T47D (cell line): Measurements from ENCODE around the gene CAP2.

Source experiments
- DNase-seq, 2 experiments: peaks; one replicate each; pipeline versions ENCODE4 v3.0.0 to v3.0.0-alpha.2; 2011 to 2012; ENCODE audit warnings: low read depth in 1 of 2, low spot score in 1 of 2
- JUND ChIP-seq: IDR thresholded peaks from 2 replicates; pipeline ENCODE4 v1.6.1; 2012; ENCODE audit warnings: low read depth
- in situ Hi-C: cut with HindIII; loops from 2 replicates; pipeline ENCODE4 v1.10.0; 2016; ENCODE audit warnings: low sequenced_read_pairs, low pct_unique_long_range_greater_than_20kb

The CAP2 gene, protein sequence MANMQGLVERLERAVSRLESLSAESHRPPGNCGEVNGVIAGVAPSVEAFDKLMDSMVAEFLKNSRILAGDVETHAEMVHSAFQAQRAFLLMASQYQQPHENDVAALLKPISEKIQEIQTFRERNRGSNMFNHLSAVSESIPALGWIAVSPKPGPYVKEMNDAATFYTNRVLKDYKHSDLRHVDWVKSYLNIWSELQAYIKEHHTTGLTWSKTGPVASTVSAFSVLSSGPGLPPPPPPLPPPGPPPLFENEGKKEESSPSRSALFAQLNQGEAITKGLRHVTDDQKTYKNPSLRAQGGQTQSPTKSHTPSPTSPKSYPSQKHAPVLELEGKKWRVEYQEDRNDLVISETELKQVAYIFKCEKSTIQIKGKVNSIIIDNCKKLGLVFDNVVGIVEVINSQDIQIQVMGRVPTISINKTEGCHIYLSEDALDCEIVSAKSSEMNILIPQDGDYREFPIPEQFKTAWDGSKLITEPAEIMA

DNA sequence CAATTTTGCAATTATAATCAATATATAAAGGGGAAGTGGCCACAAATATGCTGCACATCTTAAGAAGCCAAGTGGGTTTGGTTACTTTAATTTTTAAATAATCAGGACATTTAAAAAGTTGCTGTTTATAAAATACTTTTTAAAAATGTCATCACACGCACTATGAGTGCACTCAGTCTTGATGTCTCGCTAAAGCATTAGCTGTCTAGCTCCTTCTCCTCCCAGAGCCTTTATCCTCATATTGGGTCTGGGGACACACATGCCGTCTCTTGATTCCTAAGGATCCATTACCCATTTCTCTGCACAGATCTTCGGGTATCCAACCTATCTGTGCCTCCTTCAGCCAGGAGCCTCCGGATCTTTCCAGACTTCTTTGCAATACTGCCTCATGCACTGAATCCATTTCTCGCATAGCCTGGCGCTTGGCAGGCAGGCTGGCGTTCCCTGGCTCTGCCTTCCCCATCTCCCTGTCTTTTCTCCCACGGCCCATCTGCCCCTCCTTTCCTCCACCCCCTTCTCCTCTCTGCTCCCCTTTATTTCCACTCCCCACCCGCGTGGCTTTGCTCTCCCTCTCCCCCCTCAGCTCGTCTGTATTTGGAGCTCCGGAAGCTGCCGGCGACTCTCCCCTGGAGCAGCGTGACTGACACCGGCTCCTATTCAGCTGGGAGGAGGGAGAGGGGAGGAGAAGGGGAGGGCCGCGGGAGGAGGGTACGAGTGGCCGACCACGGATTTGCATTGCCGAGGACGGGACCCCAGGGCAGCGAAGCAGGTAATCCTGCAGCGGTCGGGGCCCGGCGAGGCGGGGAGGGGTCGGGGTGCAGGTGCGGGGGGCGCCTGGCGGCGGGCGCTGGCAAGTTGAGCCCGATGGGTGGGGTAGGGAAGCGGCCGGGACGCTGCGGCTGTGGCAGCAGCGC, at the start of gene CAP2:
Gene CAP2 (plus strand): TSS at position 618 of the 914 bp plus-strand sequence. CDS start 27,961 bp downstream, outside the sequence.
- no peak for TF ChIP-seq JUND
- peak; percentile 47 to 97 for DNase-seq
- in situ Hi-C loops, result no loop called here

DNA sequence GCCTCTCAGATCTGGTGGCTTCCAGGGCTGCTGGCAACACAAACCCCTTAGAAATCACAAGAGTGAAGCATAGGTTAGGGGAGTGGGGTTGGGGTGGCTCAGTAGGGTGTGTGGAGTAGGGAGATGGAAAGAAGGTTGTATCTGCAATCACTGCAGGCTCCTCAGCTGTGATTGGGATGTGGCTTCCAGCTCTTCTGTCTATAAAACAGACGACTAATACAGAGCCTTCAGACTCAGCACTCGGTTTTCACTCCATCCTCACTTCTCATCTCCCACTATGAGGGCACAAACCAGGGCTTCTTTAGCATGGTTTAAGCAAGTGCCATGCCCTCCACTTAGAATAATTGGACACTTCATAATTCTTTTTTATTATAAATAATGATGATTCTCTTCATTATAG, 46.4 kb upstream of the CAP2 start:
- no peak for DNase-seq
- TF ChIP-seq JUND, result no peak
- in situ Hi-C loops, result no loop called here

DNA sequence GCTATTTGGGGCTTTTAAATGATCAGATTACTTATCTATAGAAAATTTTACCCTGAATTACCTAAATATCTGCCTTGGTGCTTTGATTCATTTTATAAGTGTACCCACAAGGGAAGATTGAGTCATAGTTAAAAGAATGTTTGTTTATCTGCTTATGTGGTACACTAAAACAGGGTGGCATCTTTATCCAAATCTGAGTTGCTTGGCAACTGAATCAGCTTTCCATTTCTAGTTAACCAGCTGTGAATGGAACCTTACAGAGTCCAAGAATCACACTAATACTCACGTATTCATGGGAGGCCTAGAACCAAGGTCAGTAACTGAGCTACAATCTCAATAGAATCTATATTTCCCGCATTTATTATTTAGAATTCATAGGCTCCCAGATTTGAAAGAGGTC, 44.0 kb upstream of the CAP2 start:
- TF ChIP-seq JUND, result no peak
- no peak for DNase-seq
- in situ Hi-C loops, result no loop called here

DNA sequence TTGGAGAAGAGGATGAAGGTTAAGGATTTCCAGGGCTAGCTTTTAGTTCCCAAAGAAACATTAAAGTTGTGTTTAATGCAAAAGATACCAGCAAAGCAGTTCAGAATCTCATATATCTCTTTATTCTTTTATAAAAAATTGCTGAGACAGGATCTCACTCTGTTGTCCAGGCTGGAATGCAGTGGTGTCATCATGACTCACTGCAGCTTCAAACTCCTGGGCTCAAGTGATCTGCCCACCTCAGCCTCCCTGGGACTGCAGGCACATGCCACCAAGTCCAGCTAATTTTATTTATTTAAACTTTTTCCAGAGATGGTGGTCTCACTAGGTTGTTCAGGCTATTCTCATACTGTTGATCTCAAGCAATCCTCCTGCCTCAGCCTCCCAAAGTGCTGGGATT, 41.1 kb upstream of the CAP2 start:
- TF ChIP-seq JUND, result no peak
- no peak for DNase-seq
- in situ Hi-C loops, result no loop called here

DNA sequence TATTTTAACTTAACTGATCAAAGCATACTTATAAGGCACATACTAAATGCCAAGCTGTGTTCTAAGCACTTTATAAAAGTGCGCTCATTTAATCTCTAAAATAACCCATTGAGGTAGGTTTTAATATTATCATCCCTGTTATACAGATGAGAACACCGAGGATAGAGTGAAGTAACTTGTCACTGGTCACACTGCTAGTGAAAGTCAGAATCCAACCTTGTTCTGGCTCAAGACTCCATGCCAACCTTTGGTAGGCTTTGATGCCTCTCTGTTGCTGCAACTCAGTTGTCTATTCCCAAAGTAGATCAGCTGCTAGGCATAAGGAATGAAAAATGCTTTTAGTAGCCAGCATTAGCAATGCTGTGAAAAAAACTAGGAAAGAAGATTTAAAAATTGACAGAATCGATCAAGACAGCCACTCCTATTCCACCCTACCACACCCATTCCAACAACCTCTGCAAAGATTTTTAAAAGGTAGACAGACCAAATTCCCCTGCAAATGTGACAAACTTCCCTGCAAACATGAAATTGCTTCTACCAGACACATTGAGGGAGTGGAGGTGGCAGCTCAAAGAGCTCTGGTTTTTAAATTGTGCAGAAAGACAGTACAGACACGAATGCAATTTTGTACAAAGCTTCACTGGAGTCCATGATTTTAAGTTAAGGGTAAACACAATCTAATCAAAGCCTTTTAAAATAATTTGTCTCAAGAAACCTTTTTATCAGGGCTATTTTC, 39.8 kb upstream of the CAP2 start:
- in situ Hi-C loops, result no loop called here
- DNase-seq, result no peak
- TF ChIP-seq JUND, result no peak

DNA sequence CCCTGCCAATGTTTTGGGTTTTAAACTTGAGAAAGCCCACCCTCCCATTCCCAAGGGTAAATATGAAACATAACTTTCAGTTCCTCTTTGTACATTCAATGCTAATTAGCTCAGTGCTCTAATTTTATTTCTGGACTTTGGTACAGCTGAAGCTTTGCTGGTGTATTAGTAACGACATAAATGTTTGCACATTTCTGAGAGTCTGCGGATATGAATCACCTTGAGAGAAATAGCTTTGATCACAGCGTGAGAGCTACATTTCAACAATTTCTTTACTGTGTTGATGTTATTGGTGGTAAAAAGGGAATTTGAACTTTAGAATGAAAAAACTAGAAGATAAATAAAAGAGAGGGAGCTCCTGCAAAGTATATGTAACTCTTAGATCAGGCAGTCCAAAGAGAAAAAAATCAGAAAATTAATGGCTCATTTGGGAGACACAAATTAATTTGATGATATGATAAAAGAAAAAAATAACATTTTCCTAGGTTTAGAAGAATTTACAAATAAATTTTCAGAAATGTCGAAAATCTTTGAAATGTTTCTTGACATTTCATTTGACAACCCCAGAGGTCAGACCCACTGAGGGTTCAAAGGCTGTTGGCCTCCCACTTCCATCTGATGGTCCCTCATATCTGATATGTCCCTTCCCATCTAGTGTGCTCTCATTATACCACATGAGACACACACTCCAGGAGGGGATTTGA, 38.5 kb upstream of the CAP2 start:
- in situ Hi-C loops, result no loop called here
- TF ChIP-seq JUND, result no peak
- DNase-seq, result no peak

DNA sequence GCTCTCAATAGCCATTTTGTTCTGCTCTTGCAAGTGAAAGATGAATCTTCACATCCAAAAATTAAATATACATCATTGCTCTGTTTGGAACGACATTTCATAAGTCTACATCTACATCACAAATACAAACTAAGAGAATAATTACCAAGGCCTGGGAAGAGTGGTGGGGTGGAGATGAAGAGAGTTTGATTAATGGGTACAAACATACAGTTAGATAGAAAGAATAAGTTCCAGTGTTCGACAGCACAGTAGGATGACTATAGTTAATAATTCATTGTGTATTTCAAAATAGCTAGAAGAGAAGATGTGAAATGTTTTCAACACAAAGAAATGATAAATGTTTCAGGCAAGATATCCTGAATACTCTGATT, 38.0 kb upstream of the CAP2 start:
- DNase-seq, result no peak
- TF ChIP-seq JUND, result no peak
- in situ Hi-C loops, result no loop called here

DNA sequence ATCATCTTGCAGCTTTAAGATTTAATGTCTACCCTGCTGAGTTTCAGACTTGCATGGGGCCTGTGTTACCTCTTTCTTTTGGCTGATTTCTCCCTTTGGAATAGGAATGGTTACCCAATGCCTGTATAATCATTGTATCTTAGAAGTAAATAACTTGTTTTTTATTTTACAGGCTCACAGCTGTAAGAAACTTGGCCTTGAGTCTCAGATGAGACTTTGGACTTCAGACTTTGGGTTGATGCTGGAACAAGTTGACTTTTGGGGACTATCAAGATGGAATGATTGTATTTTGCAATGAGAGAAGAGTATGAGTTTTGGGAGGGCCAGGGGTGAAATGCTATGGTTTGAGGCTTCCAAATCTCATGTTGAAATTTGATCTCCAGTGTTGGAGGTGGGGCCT, 34.9 kb upstream of the CAP2 start:
- in situ Hi-C loops, result no loop called here
- no peak for DNase-seq
- no peak for TF ChIP-seq JUND

DNA sequence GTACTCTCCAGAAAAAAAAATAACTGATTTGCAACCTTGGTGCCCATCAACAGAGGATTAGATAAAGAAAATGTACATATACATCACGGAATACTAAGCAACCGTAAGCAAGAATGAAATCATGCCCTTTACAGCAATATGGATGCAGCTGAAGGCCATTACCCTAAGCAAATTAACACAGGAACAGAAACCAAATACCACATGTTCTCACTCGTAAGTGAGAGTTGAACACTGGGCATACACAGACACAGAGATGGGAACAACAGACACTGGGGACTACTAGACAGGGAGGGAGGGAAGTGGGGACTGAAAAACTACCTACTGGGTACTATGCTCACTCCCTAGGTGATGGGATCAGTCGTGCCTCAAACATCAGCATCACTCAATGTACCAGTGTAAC, 32.8 kb upstream of the CAP2 start:
- TF ChIP-seq JUND, result no peak
- DNase-seq, result no peak
- in situ Hi-C loops, result no loop called here

DNA sequence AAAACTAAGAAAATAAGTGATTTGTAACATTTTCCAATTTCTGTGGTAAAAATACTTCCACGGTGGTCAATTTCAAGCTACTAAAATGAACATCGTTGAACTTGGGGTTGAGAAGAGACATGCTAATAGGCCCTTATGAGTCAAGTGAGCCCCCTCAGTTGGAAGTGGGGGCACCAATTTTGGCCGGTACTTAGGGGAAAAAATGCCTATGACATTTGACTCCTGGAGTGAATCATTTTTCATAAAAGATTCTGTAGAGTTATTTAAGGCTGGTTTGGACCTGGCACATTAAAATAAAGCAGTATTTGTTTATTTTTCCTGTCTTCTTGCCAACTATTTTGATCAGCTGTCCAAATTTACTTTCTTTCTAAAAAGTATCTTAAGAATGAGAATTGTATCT, 32.4 kb upstream of the CAP2 start:
- no peak for DNase-seq
- in situ Hi-C loops, result no loop called here
- TF ChIP-seq JUND, result no peak

DNA sequence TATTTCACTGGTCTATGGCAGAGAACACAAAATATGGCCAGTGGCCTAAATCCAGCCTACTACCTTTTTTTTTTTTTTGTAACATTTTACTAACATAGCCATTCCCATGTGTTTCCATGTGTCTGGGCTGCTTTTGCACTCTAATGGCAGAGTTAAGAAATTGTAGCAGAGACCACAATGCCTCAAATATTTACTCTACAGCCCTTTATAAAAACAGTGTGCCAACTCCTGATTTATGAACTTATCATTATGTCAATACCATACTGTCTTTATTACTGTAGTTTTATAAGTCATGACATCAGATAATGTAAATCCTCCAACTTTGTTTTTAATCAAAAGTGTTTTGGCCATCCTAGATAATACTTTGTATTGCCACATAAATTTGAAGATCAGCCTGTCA, 27.4 kb upstream of the CAP2 start:
- in situ Hi-C loops, result no loop called here
- TF ChIP-seq JUND, result no peak
- DNase-seq, result peak in 1 of 2 experiments; percentile 32

DNA sequence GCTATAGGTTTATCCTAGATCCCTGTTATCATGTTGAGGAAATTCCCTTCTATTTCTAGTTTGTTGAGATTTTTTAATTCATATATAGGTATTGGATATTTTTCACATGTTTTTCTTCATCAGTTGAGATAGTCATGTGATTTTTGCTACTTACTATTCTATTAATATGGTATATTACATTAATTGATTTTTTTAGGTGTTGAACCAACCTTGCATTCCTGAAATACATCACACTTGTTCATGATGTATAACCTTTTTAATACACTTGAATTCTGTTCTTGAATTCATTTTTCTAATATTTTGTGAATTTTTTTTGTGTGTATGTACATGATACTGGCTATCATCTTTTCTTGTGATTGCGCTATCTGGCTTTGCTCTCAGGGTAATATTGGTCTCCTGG, 25.5 kb upstream of the CAP2 start:
- no peak for DNase-seq
- no peak for TF ChIP-seq JUND
- in situ Hi-C loops, result no loop called here
